GM19025 (cell line): ENCODE data around the gene FAM184A.
"Not testable (repeated sequence)": the region's sequence is repeated elsewhere in the genome, so short reads cannot be mapped to it uniquely, and the experiment has no call there.

ENCODE experiments used
- ATAC-seq: cut with Tn5 transposase; IDR thresholded peaks from one replicate; pipeline ENCODE4 v1.9.1; 2021; ENCODE audit warnings: mild to moderate bottlenecking, low read depth, moderate library complexity; ENCODE audit not compliant: unreplicated experiment

The FAM184A gene, protein sequence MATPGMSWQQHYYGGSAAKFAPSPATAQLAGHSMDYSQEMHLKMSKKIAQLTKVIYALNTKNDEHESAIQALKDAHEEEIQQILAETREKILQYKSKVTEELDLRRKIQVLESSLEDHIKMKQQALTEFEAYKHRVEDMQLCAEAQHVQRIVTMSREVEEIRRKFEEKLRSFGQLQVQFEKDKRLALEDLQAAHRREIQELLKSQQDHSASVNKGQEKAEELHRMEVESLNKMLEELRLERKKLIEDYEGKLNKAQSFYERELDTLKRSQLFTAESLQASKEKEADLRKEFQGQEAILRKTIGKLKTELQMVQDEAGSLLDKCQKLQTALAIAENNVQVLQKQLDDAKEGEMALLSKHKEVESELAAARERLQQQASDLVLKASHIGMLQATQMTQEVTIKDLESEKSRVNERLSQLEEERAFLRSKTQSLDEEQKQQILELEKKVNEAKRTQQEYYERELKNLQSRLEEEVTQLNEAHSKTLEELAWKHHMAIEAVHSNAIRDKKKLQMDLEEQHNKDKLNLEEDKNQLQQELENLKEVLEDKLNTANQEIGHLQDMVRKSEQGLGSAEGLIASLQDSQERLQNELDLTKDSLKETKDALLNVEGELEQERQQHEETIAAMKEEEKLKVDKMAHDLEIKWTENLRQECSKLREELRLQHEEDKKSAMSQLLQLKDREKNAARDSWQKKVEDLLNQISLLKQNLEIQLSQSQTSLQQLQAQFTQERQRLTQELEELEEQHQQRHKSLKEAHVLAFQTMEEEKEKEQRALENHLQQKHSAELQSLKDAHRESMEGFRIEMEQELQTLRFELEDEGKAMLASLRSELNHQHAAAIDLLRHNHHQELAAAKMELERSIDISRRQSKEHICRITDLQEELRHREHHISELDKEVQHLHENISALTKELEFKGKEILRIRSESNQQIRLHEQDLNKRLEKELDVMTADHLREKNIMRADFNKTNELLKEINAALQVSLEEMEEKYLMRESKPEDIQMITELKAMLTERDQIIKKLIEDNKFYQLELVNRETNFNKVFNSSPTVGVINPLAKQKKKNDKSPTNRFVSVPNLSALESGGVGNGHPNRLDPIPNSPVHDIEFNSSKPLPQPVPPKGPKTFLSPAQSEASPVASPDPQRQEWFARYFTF

DNA sequence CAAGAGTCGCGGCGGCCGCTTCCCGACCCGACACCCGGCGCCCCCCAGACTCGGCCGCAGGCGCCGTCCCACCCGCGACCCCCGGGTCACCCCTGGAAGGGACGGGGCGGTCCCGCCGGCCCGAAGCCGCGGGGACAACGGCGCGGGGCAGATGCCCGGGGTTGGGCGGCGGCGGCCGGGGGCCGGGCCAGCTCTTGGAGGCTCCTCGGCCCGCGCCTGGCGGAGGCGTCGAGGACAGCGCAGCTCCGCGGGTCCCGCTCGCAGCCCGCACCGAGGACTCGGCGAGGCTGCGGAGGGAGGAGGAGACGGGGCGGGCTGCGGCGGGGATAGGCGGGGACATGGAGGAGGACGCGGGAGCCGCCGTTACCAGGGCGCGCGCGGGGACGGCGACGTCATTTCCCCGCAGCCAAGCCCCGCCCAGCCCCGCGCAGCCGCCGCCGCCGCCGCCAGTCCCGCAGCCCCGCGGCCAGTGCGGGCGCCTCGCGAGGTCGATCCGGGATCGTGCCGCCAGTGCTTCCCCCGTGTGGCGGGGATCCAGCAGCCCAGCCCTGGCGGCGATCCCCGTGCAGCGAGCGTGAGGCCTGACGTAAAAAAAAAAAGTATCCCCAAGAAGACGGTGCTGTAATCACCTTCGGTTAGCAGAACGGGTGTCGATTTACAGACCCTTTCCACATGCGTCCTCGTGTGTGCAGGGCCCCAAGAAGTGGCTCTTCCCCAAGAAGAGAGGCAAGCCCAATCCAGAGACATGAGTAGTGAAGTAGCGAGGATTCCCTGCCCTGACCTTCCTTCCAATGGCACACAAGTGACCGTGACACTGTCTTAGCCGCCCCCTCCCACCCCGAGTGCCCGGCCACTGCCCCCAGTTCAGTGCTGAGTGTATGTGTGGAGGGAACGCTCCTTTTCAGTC, at the start of gene FAM184A:
Gene FAM184A, minus strand, starts transcription at position 289 of the 907 bp plus-strand sequence. CDS start 365 bp downstream, outside the sequence.
- ATAC-seq: peak; percentile 59

DNA sequence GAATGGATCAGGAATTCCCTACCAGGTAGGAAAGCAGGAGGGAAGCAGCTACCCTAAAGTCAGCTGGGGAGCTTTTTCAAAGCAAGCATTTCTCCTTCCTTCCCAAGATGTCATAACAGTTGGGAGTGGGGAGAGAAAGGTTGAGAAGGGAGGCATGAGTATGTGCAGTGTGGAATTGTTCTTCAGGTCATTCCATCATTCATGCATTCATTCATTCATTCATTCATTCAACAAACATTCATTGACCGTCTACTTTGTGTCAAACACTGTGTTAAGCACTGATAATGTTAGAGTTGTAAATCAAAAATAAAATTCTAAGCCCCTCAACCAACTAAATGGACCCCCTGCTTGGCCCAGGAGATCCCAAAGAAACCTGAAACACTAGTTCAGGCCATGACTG, 49.2 kb upstream of the FAM184A start:
- ATAC-seq: no peak

DNA sequence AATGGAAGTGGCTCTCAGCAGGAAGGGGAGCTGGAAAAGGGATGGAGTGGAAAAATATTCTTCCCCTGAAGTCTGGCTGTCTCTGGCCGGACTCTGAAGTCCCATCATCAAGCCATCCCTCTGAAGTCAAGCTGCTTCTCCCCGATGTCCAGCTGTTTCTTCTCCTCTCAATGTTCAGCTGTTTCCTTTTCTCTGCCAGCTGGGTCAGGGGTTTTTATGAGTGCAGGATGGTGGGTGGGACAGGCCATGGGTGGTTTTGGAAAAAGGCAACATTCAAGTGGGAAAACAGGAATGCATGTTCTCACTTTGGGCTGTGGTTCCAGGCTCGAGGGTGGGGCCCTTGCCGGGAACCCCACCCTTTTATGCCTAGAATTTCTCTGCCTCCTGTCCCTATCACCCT, 48.4 kb upstream of the FAM184A start:
- ATAC-seq: no peak

GRCh38 chr6:119126140-119126539, 47.7 kb upstream of the FAM184A start:
- no peak for ATAC-seq

- no peak for ATAC-seq
Measured at GRCh38 chr6:119125576-119125975, 47.1 kb upstream of the FAM184A start.

DNA sequence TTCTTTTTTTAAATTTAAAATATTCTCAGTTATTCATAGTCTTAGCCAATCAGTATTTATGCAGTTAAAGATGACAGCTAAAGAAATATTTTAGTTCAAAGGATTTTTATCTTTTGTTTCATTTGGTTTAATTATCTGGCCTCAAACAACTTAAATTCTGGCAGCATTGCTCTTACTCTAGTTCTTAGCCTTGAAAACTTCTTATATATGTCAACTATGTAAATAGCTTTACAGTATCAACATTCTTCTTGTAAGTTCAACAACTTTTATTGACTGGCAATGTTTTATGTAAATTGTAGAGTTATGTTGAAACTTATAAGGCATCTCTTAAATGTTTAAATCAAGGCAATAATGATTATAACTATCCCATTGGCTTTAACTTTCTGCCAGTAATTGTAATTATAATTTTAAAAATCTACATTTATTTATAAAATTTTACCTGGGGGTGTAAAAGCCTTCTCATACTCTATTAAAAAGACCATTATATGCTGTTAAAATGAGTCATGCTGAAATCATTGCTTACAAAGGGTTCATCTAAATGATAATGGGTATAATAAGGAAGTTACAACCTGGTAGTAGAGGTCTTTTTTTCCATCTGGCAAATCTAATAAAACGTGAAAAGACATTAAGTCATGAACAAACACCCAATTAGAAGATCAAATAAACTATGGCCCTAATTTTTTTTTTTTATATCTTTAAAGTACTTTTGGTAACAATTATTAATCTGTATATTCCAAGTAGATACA, 45.8 kb upstream of the FAM184A start:
- no peak for ATAC-seq

DNA sequence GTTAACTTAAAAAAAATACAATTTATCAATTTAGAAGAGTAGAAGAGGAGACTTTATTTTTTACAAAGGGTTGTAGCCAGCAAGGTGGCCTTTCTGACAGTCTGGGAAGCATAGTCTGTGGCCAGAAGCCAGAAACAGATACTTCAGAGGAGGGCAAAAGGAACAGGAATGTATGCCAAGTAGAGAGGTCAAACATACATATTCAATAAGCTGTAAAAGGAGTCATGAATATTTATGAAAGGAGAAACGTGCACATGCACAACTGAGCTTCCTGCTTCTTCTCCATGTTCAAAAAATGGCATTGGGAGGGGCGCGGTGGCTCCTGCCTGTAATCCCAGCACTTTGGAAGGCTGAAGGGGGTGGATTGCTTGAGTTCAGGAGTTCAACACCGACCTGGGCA, 43.9 kb upstream of the FAM184A start:
- ATAC-seq: no peak

GRCh38 chr6:119121367-119121766, 42.9 kb upstream of the FAM184A start:
- ATAC-seq: no peak

- ATAC-seq: no peak
Measured at GRCh38 chr6:119119989-119120388, 41.5 kb upstream of the FAM184A start.

DNA sequence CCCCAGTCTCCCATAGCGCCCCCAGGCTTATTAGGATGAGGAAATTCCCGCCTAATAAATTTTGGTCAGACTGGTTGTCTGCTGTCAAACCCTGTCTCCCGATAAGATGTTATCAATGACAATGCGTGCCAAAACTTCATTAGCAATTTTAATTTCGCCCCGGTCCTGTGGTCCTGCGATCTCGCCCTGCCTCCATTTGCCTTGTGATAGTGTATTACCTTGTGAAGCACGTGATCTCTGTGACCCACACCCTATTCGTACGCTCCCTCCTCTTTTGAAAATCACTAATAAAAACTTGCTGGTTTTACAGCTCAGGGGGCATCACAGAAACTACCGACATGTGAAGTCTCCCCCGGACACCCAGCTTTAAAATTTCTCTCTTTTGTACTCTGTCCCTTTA, 40.6 kb upstream of the FAM184A start:
- ATAC-seq: not testable (repeated sequence)

DNA sequence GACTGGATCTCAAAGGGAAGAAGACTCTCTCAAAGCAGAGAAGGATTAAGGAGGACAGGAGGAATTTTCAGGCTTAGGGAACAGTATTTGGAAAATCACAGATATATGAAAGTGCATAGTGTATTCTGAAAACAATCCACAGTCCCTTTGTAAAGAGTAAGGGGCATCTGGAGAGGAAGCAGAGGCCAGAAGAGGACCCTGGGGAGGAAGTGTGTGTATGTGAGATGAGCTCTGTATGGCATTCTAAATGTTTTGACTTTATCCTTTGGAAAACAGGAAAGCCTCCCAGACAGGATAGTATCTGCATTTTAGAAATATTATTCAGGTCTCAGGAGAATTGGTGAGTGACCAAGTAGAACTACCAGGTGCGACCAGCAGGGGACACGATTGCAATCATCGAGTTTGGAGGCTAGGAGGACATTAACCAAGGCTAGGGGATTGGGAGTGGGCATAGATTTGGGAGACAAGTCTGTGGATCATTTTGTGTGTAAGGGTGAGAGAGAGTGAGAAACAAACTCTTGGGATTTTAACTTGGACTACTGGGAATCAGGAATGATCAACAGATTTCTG, 38.3 kb upstream of the FAM184A start:
- no peak for ATAC-seq

DNA sequence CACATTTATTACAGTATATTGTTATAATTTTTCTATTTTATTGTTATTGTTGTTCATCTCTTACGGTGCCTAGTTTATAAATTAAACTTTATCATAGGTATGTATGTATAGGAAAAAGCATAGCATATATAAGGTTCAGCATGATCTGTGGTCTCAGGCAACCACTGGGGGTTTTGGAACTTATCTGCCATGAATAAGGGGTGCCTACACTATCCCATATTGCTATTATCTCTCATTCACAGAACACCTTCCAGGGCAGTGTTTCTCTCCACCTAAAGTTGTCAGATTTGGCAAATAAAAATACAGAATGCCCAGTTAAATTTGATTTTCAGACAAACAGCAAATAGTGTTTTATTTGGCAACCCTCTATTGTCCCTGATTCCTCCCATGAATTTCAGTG, 35.5 kb upstream of the FAM184A start:
- ATAC-seq: no peak

GRCh38 chr6:119112812-119113530, 34.5 kb upstream of the FAM184A start:
- ATAC-seq: no peak

DNA sequence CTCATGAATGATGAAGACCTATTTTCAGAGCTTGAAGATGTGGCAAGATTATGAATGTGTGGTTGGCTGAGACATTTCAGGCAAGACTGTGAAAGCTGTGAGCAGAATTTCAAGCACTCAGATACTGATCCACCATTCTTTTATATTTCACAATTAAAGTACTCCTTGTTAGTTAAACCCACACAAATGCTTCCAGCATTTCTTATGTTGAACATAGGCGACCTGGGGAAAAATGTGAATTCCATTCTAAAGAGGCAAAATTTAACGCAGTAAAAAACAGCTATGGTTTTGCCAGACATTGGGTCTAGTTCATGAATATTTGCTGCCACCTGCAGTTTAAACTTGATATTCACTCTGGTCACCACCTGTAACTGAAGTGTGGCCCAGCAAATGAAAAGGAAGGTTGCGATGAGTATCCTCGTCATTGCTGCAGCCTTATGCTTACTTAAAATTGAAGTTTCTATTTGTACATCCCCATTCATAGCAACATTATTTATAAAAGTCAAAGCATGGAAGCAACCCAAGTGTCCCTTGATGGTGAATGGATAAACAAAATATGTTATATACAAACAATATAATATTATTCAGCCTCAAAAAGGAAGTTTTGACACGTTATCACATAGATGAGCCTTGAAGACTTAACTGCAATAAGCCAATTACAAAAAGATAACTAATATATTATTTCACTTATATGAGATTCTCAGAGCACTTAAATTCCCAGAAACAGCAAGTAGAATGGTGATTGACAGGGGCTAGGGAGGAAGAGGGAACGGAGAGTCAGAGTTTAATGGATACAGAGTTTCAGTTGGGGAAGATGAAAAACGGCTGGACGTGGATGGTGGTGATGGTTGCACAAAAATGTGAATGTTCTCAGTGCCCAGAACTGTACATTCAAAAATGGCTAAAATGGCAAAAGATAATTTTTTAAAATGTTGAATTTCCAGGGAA, 32.4 kb upstream of the FAM184A start:
- peak; percentile 72 for ATAC-seq

GRCh38 chr6:119109654-119110325, 31.3 kb upstream of the FAM184A start:
- no peak for ATAC-seq

DNA sequence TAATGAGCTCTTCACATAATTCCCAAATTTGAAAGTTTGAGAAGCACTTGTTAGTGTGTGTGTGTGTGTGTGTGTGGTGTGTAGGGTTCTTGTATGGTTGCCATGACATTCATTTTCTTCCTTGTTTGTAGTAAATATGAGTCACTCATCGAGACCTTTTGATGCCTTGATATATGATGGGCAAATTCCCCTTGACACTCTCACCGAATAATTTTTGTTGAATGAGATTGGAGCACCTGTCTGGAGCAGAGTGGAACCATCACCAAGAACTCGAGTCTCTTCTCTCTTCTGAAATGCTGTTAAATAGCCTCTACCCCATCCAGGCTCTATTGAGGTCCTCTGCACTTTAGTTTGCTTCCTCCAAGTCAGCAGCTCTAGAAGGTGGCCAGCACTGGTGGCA, 29.6 kb upstream of the FAM184A start:
- no peak for ATAC-seq

DNA sequence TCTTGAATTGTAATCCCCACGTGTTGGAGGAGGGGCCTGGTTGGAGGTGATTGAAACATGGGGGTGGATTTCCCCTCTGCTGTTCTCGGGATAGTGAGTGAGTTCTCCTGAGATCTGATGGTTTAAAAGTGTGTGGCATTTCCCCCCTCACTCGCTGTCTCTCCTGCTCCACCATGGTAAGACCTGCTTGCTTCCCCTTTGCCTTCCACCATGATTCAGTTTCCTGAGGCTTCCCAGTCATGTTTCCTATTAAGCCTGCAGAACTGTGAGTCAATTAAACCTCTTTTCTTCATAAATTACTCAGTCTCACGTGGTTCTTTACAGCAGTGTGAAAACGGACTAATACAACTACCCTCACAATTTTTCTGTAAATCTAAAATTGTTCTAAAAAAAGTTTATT, 26.8 kb upstream of the FAM184A start:
- ATAC-seq: no peak
